Chondrocyte (in vitro differentiated cells): ENCODE results near the gene TAGLN3. TPM values are rescaled to one million over a fixed set of nuclear protein-coding genes. Genes with fewer than 3 reads are reported as not detected.

Experiments
- DNase-seq: peaks from one replicate; pipeline ENCODE4 v3.0.0; 2021; ENCODE audit warnings: mixed read lengths, low spot score
- H3K27ac Mint-ChIP-seq: one replicate; pipeline ENCODE4 v1.8.0; 2021; ENCODE audit warnings: mild to moderate bottlenecking, moderate library complexity, mixed read lengths; ENCODE audit not compliant: unreplicated experiment
- H3K27me3 Mint-ChIP-seq: 2 replicates; pipeline ENCODE4 v1.8.0; 2021; ENCODE audit warnings: low read depth, mixed read lengths
- H3K36me3 Mint-ChIP-seq: 2 replicates; pipeline ENCODE4 v1.8.0; 2021; ENCODE audit warnings: low read depth, mixed read lengths
- H3K4me1 Mint-ChIP-seq: 2 replicates; pipeline ENCODE4 v1.8.0; 2021; ENCODE audit warnings: low read depth, mild to moderate bottlenecking, mixed read lengths
- H3K4me3 Mint-ChIP-seq: one replicate; pipeline ENCODE4 v1.8.0; 2021; ENCODE audit warnings: mild to moderate bottlenecking, moderate library complexity, mixed read lengths; ENCODE audit not compliant: unreplicated experiment
- H3K9me3 Mint-ChIP-seq: 2 replicates; pipeline ENCODE4 v1.8.0; 2021; ENCODE audit warnings: low read depth, mixed read lengths
- CTCF ChIP-seq: fragments of 200-600 bp; sonication (generic); IDR thresholded peaks from 2 replicates; pipeline ENCODE4 v1.5.0; 2021; ENCODE audit warnings: antibody characterized with exemption, mild to moderate bottlenecking, moderate library complexity
- total RNA-seq: library from RNA; stranded (reverse); gene quantifications from 3 replicates; pipeline ENCODE4 v1.2.1, GENCODE V29; 2021

TAGLN3 gene
- total RNA-seq, 1 donor from 2014 or later, result not detected

- no peak for DNase-seq
- no peaks in the 10 kb centered on the region for H3K9me3 Mint-ChIP-seq
- H3K27me3 Mint-ChIP-seq, result peaks cover 8% of the 10 kb centered on the region
- TF ChIP-seq CTCF, result no peak
- H3K36me3 Mint-ChIP-seq, result no peaks in the 10 kb centered on the region
- H3K4me1 Mint-ChIP-seq, result peaks cover 18% of the 10 kb centered on the region
- H3K4me3 Mint-ChIP-seq, result no peak overlapping the region
- H3K27ac Mint-ChIP-seq, result no peak overlapping the region
These were observed 5.5 kb downstream of the TAGLN3 start for GRCh38 chr3:112004187-112004586.

GRCh38 chr3:112004669-112005068, 5.9 kb downstream of the TAGLN3 start:
- H3K9me3 Mint-ChIP-seq, result no peaks in the 10 kb centered on the region
- DNase-seq, result no peak
- TF ChIP-seq CTCF, result no peak
- peaks cover 6% of the 10 kb centered on the region for H3K27me3 Mint-ChIP-seq
- no peak overlapping the region for H3K4me3 Mint-ChIP-seq
- peaks cover 15% of the 10 kb centered on the region for H3K4me1 Mint-ChIP-seq
- H3K27ac Mint-ChIP-seq, result no peak overlapping the region
- no peaks in the 10 kb centered on the region for H3K36me3 Mint-ChIP-seq

GRCh38 chr3:112005091-112005672, 6.5 kb downstream of the TAGLN3 start:
- H3K4me1 Mint-ChIP-seq, result peaks cover 18% of the 10 kb centered on the region
- H3K36me3 Mint-ChIP-seq, result no peaks in the 10 kb centered on the region
- no peak for DNase-seq

DNA sequence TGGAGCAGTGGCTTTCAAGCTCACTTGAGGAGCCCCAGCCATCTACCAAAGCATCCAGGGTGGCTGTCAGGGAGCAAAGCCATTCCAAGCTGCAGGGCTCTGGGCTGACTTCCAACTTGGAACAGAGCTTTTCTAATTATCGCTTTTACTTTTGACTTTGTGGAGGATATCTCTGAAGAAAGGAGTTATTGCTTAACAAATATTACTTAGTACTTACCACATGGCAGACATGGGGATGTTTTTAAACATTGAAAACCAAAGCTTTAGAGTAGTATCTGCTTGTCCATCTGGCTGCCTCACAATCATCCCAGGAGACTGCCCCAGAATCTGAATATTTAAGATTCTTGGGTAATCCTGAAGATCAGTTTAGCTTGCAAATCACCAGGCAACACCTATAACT, 8.9 kb downstream of the TAGLN3 start:
- no peak for TF ChIP-seq CTCF
- Mint-ChIP-seq H3K4me1 (peaks cover 35% of the 10 kb centered on the region), H3K27ac (peak overlapping the region; percentile 20), H3K4me3 (no peak overlapping the region), H3K36me3 (no peaks in the 10 kb centered on the region), H3K9me3 (no peaks in the 10 kb centered on the region), H3K27me3 (no peaks in the 10 kb centered on the region)
- no peak for DNase-seq

More at GRCh38 chr3:112005091-112005672, 6.5 kb downstream of the TAGLN3 start:
- Mint-ChIP-seq H3K4me3 (no peak overlapping the region), H3K27me3 (peaks cover 4% of the 10 kb centered on the region), H3K9me3 (no peaks in the 10 kb centered on the region), H3K27ac (no peak overlapping the region)
- no peak for TF ChIP-seq CTCF

GRCh38 chr3:112009670-112010069, 10.9 kb downstream of the TAGLN3 start:
- H3K4me1 Mint-ChIP-seq, result peaks cover 43% of the 10 kb centered on the region
- no peak for TF ChIP-seq CTCF
- no peak overlapping the region for H3K27ac Mint-ChIP-seq
- H3K9me3 Mint-ChIP-seq, result no peaks in the 10 kb centered on the region
- no peaks in the 10 kb centered on the region for H3K27me3 Mint-ChIP-seq
- DNase-seq, result no peak
- no peak overlapping the region for H3K4me3 Mint-ChIP-seq
- H3K36me3 Mint-ChIP-seq, result no peaks in the 10 kb centered on the region
